GM12878 (cell line): ENCODE results near the gene KLF7. TPM values are rescaled to one million over a fixed set of nuclear protein-coding genes. Genes with fewer than 3 reads are reported as not detected.

Experiments
- ATAC-seq: fragments of 200-7000 bp; cut with Tn5 transposase; 3 replicates; pipeline ENCODE4 v1.9.1; 2020; ENCODE audit warnings: mild to moderate bottlenecking, moderate library complexity
- BruUV-seq: library from RNA; stranded (reverse); fragments of 400-500 nt; replicated peaks from 2 replicates; lab custom pipeline; 2021; lab: Mats Ljungman, UMichigan
- CTCF ChIA-PET: fragments of 300-600 bp; sonication (Branson Sonifier 250); formaldehyde crosslinking; extraction: SDS; loops from one replicate; lab custom pipeline; 2021; ENCODE audit warnings: inconsistent platforms; lab: Yijun Ruan, JAX
- POLR2A ChIA-PET: fragments of 350-600 bp; formaldehyde crosslinking; extraction: SDS; loops from one replicate; lab custom pipeline; 2021; ENCODE audit warnings: inconsistent platforms; lab: Charles Lee
- RAD21 ChIA-PET: fragments of 300-600 bp; sonication (Branson Sonifier 250); formaldehyde crosslinking; loops from one replicate; lab custom pipeline; 2023; ENCODE audit warnings: antibody characterized with exemption; ENCODE audit not compliant: unreplicated experiment; lab: Charles Lee
- SMC1A ChIA-PET: fragments of 300-600 bp; sonication (Branson Sonifier 250); formaldehyde crosslinking; loops from one replicate; lab custom pipeline; 2023; ENCODE audit not compliant: unreplicated experiment, uncharacterized antibody; lab: Charles Lee
- DNase-seq: peaks from one replicate; pipeline ENCODE4 v3.0.0-alpha.2; 2011; ENCODE audit warnings: low read depth, low spot score
- FAIRE-seq: peaks from 3 replicates; lab custom pipeline; 2011; peaks lifted over from hg19 to GRCh38; lab: Jason Lieb, UNC
- H2AFZ ChIP-seq: 2 replicates; pipeline ENCODE4 v1.6.0; 2011; ENCODE audit warnings: low read depth, low read length, control low read depth; ENCODE audit not compliant: control insufficient read depth
- H3K27ac ChIP-seq: 2 replicates; pipeline ENCODE4 v1.5.1; 2011; ENCODE audit warnings: control low read depth; ENCODE audit not compliant: control insufficient read depth, insufficient read depth
- H3K27me3 ChIP-seq, 2 experiments: replicated peaks in 1 of 2; 2 replicates each; pipeline versions ENCODE4 v1.6.0 to v1.6.1; 2011; ENCODE audit warnings: low read length in 1 of 2; ENCODE audit not compliant: control insufficient read depth in 2 of 2, insufficient read depth in 2 of 2
- H3K36me3 ChIP-seq, 2 experiments: 2 replicates each; pipeline ENCODE4 v1.5.1; 2011; ENCODE audit warnings: low read length in 1 of 2; ENCODE audit not compliant: control insufficient read depth in 2 of 2, insufficient read depth in 2 of 2
- H3K4me1 ChIP-seq: 2 replicates; pipeline ENCODE4 v1.6.1; 2011; ENCODE audit warnings: mild to moderate bottlenecking, low read length, moderate library complexity, mixed read lengths; ENCODE audit not compliant: control insufficient read depth, insufficient read depth
- H3K4me2 ChIP-seq: 2 replicates; pipeline ENCODE4 v1.6.0; 2011; ENCODE audit warnings: control low read depth; ENCODE audit not compliant: control insufficient read depth, insufficient read depth
- H3K4me3 ChIP-seq: fragments of 200-600 bp; sonication (generic); 2 replicates; pipeline ENCODE4 v1.5.1; 2016
- H3K79me2 ChIP-seq: 2 replicates; pipeline ENCODE4 v1.6.0; 2011; ENCODE audit warnings: low read length; ENCODE audit not compliant: control insufficient read depth, insufficient read depth
- H3K9ac ChIP-seq: 2 replicates; pipeline ENCODE4 v1.8.0; 2011; ENCODE audit warnings: low read length, control low read depth, mixed read lengths; ENCODE audit not compliant: control insufficient read depth, insufficient read depth
- H3K9me3 ChIP-seq: replicated peaks from 3 replicates; pipeline ENCODE4 v1.5.1; 2011; ENCODE audit warnings: mild to moderate bottlenecking, low read length; ENCODE audit not compliant: control insufficient read depth, insufficient read depth
- H4K20me1 ChIP-seq: 2 replicates; pipeline ENCODE4 v1.6.0; 2011; ENCODE audit not compliant: control insufficient read depth, insufficient read depth
- CHD4 ChIP-seq: fragments of 200-600 bp; sonication (generic); IDR thresholded peaks from 2 replicates; pipeline ENCODE4 v1.6.1; 2016; ENCODE audit warnings: mild to moderate bottlenecking
- E4F1 ChIP-seq: fragments of 450-650 bp; IDR thresholded peaks from 2 replicates; pipeline ENCODE4 v1.6.1; 2018; ENCODE audit warnings: borderline replicate concordance, mild to moderate bottlenecking; ENCODE audit not compliant: partially characterized antibody
- EGR1 ChIP-seq, 2 experiments: IDR thresholded peaks; 1 replicate in 1 of 2; 2 replicates in 1 of 2; pipeline ENCODE4 v1.6.1; 2011 to 2012; ENCODE audit warnings: low read depth in 2 of 2, low read length in 2 of 2, borderline replicate concordance in 1 of 2, mild to moderate bottlenecking in 1 of 2, moderate library complexity in 1 of 2
- MTA3 ChIP-seq: IDR thresholded peaks from 2 replicates; pipeline ENCODE4 v1.6.1; 2012; ENCODE audit warnings: low read length, inconsistent platforms, borderline replicate concordance
- NR2C1 ChIP-seq: fragments of 450-650 bp; IDR thresholded peaks from 2 replicates; pipeline ENCODE4 v1.6.1; 2017; ENCODE audit warnings: antibody characterized with exemption, mild to moderate bottlenecking, moderate library complexity
- NR2C2 ChIP-seq: IDR thresholded peaks from 2 replicates; pipeline ENCODE4 v1.6.1; 2011; ENCODE audit warnings: borderline replicate concordance, low read depth; ENCODE audit not compliant: control insufficient read depth, insufficient read length
- RCOR1 ChIP-seq: conservative IDR thresholded peaks from 2 replicates; pipeline ENCODE4 v1.6.1; 2012; ENCODE audit warnings: low read depth, low read length, improper control_type of control experiment
- SMAD5 ChIP-seq: IDR thresholded peaks from 2 replicates; pipeline ENCODE4 v1.6.1; 2016; ENCODE audit warnings: antibody characterized with exemption, low read depth
- ZNF207 ChIP-seq: fragments of 450-650 bp; IDR thresholded peaks from 2 replicates; pipeline ENCODE4 v1.6.1; 2014; ENCODE audit warnings: antibody characterized with exemption, mild to moderate bottlenecking, borderline replicate concordance
- ZNF217 ChIP-seq: fragments of 450-650 bp; IDR thresholded peaks from 2 replicates; pipeline ENCODE4 v1.6.1; 2017; ENCODE audit warnings: antibody characterized with exemption, mild to moderate bottlenecking
- WGBS: methylation state at CpG from one replicate; pipeline ENCODE4 v1.1.6; 2016; ENCODE audit warnings: low lambda C conversion rate; ENCODE audit not compliant: insufficient replicate concordance, insufficient coverage; ENCODE audit errors: missing lambda C conversion rate; 5-methylcytosine and 5-hydroxymethylcytosine counted together
- in situ Hi-C: fragments of 300-500 bp; cut with MboI; formaldehyde crosslinking; loops from 9 replicates; pipeline ENCODE4 v1.14.3; 2018; ENCODE audit warnings: mixed read lengths
- intact Hi-C: fragments of 100-400 bp; cut with micrococcal nuclease; formaldehyde crosslinking; loops from one replicate; pipeline ENCODE4 v1.14.2; 2022; ENCODE audit not compliant: unreplicated experiment
- polyA plus RNA-seq, 11 experiments: library from polyadenylated mRNA; depleted of rRNA in 4 of 11; unstranded in 6 of 11; stranded (reverse) in 5 of 11; fragments of >200 nt; fragmentation: Nextera tagmentation in 4 of 11; fragmentation: Illumina TruSeq in 1 of 11; extraction: Ambion mirVana in 4 of 11; extraction: Trizol in 1 of 11; gene quantifications; 1 replicate in 1 of 11; 2 replicates in 10 of 11; pipeline versions ENCODE4 v1.2.1 to v1.2.3, GENCODE V29; 2011 to 2016; ENCODE audit warnings: inconsistent platforms in 2 of 11, missing spikeins in 2 of 11, low read depth in 1 of 11
- total RNA-seq, 4 experiments: library from RNA; depleted of rRNA in 3 of 4; stranded (reverse); fragments of >200 nt in 3 of 4; fragmentation: Illumina TruSeq in 1 of 4; extraction: Trizol in 1 of 4; gene quantifications; 2 replicates each; pipeline versions ENCODE4 v1.2.1 to v1.2.3, GENCODE V29; 2013 to 2021
- TF ChIP-seq, protein P1 (sequence below): IDR thresholded peaks from 2 replicates; pipeline ENCODE4 v1.6.1; 2011; ENCODE audit warnings: borderline replicate concordance, low read depth, mild to moderate bottlenecking, moderate library complexity, mixed read lengths, low read length; ENCODE audit not compliant: insufficient read depth; ENCODE audit errors: extremely low read length

The KLF7 gene
- total and polyA plus RNA-seq, 10 of the 15 experiments (the other 5 are each of a cell fraction or from before 2014, with no cell fraction given) = 2.4 to 24.8 (median 8.5) TPM

DNA sequence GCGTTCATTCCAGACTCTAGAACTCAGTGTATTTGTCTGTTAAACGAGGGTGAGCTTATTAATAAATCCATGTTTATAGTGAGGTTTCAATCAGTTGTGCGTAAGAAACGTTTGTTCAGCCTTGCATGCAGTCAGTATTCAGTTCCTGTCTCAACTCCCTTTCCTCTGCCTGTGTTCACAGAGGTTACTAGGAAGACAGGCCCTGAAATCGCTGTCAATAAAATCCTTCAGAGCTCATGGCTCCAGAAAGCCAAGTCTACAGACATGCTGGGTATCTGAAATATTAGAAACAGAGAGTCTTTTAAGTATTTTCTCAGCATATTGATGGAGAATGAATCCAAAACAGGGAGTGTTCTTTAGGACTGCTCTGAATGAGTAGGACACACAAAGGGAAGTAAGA is 75.4 kb downstream of the KLF7 start:
- Histone ChIP-seq H2AFZ (no peak overlapping the region), H3K79me2 (no peaks in the 10 kb centered on the region; the same call in 1 of the 2 replicates), H3K36me3 (0 out of 4 replicates have a peak, but pooled peaks cover 0 to 4% of the 10 kb centered on the region in 2 experiments), H3K4me1 (peaks cover 9% of the 10 kb centered on the region; the same call in 1 of the 2 replicates), H3K27ac (no peak overlapping the region), H3K9me3 (peaks cover 7% of the 10 kb centered on the region; the same call in 2 of the 3 replicates), H3K4me3 (no peak overlapping the region), H3K4me2 (no peak overlapping the region), H3K9ac (no peak overlapping the region), H3K27me3 (no peaks in the 10 kb centered on the region), H4K20me1 (no peaks in the 10 kb centered on the region)
- in situ Hi-C loops = no loop called here
- ChIA-PET SMC1A (interaction anchor here (1.3 to 2.2 kb wide), 5 partner anchors 17 to 395 kb away, joined by 3 to 8 read pairs (median 6); no protein-coding TSS in a partner anchor), POLR2A (no interaction called here), CTCF (interaction anchor here (1.8 to 4.6 kb wide), 2 partner anchors 17 to 53 kb away, joined by 4 to 19 read pairs; no protein-coding TSS in a partner anchor), RAD21 (interaction anchor here (1.6 kb wide), 1 partner anchor 75 kb away, joined by 3 read pairs; the partner anchor contains the start of gene KLF7)
- DNase-seq (no peak), FAIRE-seq (no peak), ATAC-seq (no peak)
- TF ChIP-seq ZNF217 = no peak
- no peak for TF ChIP-seq NR2C2
- TF ChIP-seq SMAD5 = no peak
- no peak for TF ChIP-seq MTA3
- no peak for TF ChIP-seq ZNF207
- no peak for TF ChIP-seq EGR1 (IDR thresholded peaks at IDR 0.05; ENCODE audit: borderline replicate concordance in 1 of 2, low read depth in 2 of 2, low read length in 2 of 2)
- TF ChIP-seq RCOR1 = no peak
- TF ChIP-seq, protein P1, sequence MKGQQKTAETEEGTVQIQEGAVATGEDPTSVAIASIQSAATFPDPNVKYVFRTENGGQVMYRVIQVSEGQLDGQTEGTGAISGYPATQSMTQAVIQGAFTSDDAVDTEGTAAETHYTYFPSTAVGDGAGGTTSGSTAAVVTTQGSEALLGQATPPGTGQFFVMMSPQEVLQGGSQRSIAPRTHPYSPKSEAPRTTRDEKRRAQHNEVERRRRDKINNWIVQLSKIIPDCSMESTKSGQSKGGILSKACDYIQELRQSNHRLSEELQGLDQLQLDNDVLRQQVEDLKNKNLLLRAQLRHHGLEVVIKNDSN = no peak
- no peak for TF ChIP-seq E4F1
- no peak for TF ChIP-seq CHD4
- no peak for TF ChIP-seq NR2C1
- intact Hi-C loops = no loop called here
- 78% methylated on average over 5 of the region's 5 CpGs for WGBS
- BruUV-seq = no TSS peak
